Esophagus muscularis mucosa (tissue), 4 donors: ENCODE results near the gene PACSIN2.

Experiments used
- CTCF ChIP-seq, 3 experiments: fragments of 200-600 bp in 2 of 3; fragments of 450-650 bp in 1 of 3; sonication (generic) in 2 of 3; IDR thresholded peaks; one replicate each; pipeline ENCODE4 v1.5.1; 2017 to 2019; ENCODE audit warnings: antibody characterized with exemption in 3 of 3, mild to moderate bottlenecking in 2 of 3, moderate library complexity in 1 of 3
- EP300 ChIP-seq: sonication (generic); formaldehyde crosslinking; IDR thresholded peaks from one replicate; pipeline ENCODE4 v1.6.1; 2017; ENCODE audit warnings: antibody characterized with exemption
- POLR2A ChIP-seq: fragments of 450-650 bp; IDR thresholded peaks from one replicate; pipeline ENCODE4 v1.6.1; 2017; ENCODE audit warnings: antibody characterized with exemption, moderate library complexity, mild to moderate bottlenecking, low read depth
- POLR2AphosphoS5 ChIP-seq, 2 donors: sonication (generic); formaldehyde crosslinking; IDR thresholded peaks; one replicate each; pipeline ENCODE4 v1.6.1; 2017; ENCODE audit warnings: antibody characterized with exemption in 2 of 2

DNA sequence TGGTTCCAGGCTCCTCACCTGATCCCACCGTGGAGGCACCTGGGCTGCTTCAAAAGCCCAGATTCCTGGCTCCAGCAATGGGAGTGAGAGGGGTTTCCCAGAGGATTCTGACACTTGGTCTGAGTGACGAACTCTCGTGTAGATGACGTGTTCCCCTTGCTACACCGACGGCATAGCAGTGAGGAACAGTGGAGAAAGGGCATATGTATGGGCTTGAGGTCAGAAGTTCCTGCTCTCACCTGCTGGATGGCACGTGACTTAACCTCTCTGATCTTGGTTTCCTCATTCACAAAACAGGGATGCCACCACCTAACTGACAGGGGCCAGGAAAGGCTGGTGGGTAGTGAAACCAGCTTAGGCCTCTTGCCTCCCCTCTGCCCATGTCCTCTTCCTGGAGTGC lies 127.8 kb downstream of the PACSIN2 start:
- no peak for TF ChIP-seq CTCF (IDR thresholded peaks at IDR 0.05)
- TF ChIP-seq POLR2A = no peak
- no peak for TF ChIP-seq POLR2AphosphoS5 (IDR thresholded peaks at IDR 0.05)
- TF ChIP-seq EP300 = no peak
